Bone marrow (tissue), 2 donors: ENCODE data around the gene KLK14.

Source experiments
- DNase-seq, 2 donors: peaks; one replicate each; lab custom pipeline; 2025; lab: John Stamatoyannopoulos, UW

KLK14 gene

GRCh38 chr19:51044327-51044726 lies 38.4 kb downstream of the KLK14 start:
- DNase-seq = no peak

GRCh38 chr19:51043497-51043896 lies 39.2 kb downstream of the KLK14 start:
- no peak for DNase-seq

GRCh38 chr19:51040151-51040550 lies 42.5 kb downstream of the KLK14 start:
- no peak for DNase-seq

GRCh38 chr19:51036519-51036918 lies 46.2 kb downstream of the KLK14 start:
- DNase-seq = no peak

GRCh38 chr19:51034704-51035103 lies 48.0 kb downstream of the KLK14 start, which contains the start of gene KLK12:
Gene KLK12, minus strand, starts transcription at chr19:51035002. Its CDS starts 381 bp downstream, at chr19:51034621.
- no peak for DNase-seq

- DNase-seq = no peak
Measured at GRCh38 chr19:51031880-51032225, 50.8 kb downstream of the KLK14 start.

GRCh38 chr19:51031220-51031879 lies 51.3 kb downstream of the KLK14 start:
- DNase-seq = no peak

- DNase-seq = no peak
Measured at GRCh38 chr19:51030631-51031030, 52.1 kb downstream of the KLK14 start.

- no peak for DNase-seq
Measured at GRCh38 chr19:51029718-51030117, 53.0 kb downstream of the KLK14 start.
